HG02870 (cell line): ENCODE data around the gene B3GNT3.
"Not testable (repeated sequence)": the region's sequence is repeated elsewhere in the genome, so short reads cannot be mapped to it uniquely, and the experiment has no call there.

ENCODE experiments used
- ATAC-seq: cut with Tn5 transposase; IDR thresholded peaks from one replicate; pipeline ENCODE4 v1.9.1; 2021; ENCODE audit warnings: mild to moderate bottlenecking, moderate library complexity; ENCODE audit not compliant: unreplicated experiment

The B3GNT3 gene

DNA sequence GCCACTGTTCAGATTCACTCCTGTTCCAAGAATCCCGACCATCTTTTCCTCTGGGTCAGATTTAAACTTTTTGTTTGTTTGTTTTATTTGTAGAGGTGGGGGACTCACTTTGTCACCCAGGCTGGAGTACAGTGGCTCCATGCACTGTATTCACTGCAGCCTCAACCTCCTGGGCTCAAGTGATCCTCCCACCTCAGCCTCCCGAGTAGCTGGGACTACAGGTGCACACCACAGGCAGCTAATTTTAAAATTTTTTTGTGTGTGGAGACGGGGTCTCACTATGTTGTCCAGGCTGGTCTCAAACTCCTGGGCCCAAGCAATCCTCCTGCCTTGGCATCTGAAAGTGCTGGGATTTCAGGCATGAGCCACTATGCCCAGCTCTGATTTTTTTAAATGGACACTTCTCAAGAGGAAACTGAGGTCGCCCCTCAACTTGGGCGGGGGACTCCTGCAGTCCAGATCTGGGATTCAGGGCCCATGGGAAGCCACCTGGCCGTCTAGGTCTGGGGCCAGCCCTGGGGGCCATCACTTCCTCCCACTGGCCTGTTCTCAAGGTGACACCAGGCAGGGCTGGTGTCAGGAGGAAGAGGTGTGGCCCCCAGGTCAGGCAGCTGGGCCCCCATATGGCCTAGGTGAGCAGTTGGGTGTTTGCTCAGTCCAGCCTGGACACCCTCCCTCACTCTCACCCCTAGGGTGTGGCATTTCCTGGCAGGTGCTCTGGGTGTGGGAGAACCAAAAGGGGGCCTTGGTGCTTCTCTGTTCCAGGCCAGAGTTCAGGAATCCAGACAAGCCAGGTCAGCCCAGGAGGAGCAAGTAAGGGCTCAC lies 1.3 kb downstream of the B3GNT3 start:
- ATAC-seq, result no peak

DNA sequence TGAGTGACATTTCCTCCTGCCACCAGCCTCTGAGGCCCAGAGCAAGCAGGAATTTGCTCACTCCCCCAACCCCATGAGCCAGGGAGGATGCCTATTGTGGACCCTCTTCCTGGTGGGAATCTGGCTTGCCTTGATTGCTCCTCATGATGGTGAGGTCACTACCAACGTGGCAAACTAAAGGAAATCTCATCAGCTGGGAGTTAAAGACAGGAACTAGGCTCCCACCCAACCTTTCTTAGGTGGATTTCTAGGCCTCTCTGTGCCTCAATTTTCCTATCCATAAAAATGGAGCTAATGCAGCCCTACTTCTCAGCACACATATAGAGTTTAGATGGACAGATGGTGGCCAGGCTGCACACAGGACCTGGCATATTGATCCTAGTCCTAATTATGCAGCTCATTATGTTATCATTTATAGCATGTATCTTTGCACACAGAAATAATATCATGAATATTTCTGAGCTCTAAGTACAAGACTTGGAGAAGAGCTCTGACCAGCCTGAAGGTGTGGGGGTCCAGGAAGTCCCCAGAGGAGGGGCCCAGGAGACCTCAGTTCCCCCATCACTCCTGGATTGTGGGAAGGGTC lies 2.0 kb downstream of the B3GNT3 start:
- ATAC-seq, result no peak

DNA sequence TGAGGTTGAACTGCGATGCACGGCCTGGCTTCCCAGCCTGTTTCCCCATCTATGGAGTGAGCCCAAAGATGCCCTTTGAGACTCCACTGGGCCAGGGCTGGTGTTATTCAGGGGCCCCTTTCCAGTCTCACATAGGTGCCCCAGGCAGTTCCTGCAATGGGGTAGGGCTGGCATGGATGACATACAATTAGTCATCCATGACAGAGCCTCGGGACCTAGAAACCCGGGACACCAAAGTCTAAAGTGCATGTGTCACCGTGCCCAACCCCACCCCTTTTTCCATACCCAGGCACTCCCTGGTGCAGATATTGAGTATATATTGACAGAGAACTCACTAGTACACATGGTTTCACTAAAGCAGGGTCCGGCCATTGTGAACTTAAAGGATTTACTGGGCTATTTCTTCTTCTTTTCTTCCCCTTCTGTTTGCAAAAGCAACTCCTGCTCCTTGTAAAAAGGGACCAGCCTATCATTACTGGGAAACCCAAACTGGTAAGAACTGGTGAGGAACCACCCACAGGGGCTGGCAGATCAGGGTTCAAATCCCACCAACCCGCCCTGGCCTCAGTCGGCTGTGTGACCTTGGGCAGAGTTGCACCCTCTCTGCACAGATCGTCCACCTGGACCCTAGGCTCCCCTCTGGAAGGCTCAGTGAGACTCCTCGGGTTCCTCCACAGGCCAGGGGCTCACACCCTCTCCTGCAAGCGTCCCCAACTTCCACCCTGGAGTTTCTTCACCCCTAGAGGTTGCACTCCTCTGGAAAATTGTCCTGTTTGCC lies 2.7 kb downstream of the B3GNT3 start:
- no peak for ATAC-seq

DNA sequence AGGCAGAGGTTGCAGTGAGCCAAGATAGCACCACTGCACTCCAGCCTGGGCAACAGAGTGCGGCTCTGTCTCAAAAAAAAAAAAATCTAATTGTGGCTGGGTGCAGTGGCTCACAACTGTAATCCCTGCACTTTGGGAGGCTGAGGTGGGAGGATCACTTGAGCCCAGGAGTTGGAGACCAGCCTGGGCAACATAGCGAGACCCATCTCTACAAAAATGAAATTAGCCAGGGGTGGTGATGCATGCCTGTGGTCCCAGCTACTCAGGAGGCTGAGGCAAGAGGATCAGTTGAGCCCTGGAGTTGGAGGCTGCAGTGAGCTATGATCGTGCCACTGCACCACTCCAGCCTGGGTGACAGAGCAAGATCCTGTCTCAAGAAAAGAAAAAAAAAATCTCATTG lies 3.7 kb downstream of the B3GNT3 start:
- ATAC-seq, result not testable (repeated sequence)

DNA sequence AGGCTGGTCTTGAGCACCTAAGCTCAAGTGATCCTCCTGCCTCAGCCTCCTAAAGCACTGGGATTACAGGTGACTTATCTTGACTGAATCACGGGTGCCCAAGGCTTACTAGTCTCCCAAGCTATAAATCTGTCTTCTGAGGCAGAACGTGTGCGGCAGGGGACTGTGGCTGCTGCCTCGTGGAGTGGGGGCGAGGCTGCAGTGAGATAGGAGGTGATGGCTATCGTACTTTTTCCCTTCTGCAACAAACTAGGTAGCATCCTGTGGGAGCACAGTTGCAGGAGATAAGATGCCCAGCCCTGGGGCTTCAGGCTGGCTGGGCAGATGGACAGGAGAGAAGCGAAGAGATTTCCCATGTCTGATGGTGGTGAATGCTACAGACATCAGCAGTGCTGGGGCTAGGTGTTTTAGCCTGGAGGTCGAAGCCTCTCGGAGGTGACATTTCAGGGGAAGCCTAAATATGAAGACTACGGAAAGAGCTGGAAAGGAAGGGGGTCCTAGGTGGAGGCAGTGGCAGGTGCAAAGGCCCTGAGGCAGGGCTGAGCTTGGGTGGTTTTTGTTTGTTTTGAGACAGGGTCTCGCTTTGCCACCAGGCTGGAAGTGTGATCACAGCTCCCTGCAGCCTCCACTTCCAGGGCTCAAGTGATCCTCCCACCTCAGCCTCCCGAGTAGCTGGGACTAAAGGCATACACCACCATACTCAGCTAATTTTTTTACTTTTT lies 7.4 kb downstream of the B3GNT3 start:
- ATAC-seq, result no peak

DNA sequence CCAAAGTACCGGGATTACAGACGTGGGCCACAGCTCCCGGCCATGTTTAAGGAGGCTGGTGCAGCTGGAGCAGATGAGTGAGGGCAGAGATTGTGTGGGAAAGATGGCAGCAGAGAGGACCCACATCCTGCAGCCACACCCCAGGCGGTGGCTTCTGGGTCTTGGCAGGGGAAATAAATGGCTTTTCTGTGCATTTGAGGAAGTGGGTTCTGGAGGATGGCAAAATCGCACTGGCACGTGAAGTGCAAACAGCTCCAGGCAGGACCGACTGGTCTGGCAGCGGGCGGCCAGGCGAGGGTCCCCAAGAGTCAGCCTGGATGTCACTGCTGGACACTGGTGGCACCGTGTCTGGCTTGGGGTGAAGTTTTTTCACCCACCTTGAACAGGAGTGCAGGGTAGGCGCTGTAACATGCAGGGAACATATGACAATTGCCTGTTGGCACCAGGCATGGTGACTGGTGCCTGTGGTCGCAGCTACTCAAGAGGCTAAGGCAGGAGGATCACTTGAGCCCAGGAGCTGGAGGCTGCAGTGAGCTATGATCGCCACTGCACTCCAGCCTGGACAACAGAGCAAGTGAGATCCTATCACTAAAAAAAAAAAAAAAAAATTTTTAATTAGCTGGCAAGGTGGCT lies 8.4 kb downstream of the B3GNT3 start:
- ATAC-seq, result no peak

DNA sequence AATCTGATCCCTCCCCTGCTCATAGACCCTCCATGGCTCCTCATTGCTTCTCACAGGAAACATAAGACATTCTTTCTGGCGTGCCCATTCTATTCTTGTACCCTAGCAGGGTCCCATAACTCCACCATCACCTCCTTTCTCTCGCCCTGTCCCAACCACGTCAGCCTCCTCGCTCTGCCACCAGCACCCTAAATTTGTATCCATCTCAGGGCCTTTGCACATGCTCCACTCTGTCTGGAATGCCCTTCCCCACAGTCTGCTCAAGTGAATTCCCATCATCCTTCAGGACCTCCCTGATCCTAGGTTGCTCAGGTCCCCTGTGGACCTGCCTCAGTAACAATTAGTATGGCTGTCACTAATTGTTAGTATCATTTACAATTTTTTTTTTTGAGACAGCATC lies 10.5 kb downstream of the B3GNT3 start:
- ATAC-seq, result no peak

DNA sequence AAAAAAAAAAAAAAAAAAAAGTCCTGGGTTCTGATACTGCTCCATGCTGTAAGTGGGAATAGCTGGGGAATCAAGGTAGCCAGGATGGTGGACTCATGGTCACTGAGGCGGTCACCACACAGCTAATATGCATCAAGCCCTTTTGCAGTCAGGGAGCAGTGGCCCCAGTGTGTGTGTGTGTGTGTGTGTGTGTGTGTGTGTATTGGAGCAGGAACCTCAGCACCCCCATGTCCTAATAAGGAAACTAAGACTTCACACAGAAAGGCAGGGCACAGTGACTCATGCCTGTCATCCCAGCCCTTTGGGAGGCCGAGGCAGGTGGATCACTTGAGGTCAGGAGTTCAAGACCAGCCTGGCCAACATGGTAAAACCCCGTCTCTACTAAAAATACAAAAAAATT lies 12.0 kb downstream of the B3GNT3 start:
- no peak for ATAC-seq

DNA sequence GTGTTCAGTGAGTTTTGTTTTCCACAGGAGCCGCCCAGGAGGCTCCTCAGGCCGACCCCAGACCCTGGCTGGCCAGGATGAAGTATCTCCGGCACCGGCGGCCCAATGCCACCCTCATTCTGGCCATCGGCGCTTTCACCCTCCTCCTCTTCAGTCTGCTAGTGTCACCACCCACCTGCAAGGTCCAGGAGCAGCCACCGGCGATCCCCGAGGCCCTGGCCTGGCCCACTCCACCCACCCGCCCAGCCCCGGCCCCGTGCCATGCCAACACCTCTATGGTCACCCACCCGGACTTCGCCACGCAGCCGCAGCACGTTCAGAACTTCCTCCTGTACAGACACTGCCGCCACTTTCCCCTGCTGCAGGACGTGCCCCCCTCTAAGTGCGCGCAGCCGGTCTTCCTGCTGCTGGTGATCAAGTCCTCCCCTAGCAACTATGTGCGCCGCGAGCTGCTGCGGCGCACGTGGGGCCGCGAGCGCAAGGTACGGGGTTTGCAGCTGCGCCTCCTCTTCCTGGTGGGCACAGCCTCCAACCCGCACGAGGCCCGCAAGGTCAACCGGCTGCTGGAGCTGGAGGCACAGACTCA lies 12.9 kb downstream of the B3GNT3 start:
- ATAC-seq, result no peak

DNA sequence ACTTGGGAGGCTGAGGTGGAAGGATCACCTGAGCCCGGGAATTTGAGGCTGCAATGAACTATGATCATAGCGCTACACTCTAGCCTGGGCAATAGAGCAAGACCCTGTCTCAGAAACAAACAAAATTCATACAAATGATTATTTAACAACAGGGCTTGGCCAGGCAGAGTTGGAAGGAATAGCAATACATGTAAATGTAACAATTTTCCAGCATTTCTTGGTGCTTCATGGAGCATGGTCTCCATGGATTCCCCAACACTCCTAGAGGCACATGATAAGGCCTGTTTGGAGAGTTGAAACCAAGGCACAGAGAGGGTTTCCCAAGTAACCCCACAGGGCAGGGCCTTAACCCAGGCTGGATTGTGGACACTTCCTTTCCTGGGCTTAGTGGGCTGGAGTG lies 16.2 kb downstream of the B3GNT3 start:
- no peak for ATAC-seq

DNA sequence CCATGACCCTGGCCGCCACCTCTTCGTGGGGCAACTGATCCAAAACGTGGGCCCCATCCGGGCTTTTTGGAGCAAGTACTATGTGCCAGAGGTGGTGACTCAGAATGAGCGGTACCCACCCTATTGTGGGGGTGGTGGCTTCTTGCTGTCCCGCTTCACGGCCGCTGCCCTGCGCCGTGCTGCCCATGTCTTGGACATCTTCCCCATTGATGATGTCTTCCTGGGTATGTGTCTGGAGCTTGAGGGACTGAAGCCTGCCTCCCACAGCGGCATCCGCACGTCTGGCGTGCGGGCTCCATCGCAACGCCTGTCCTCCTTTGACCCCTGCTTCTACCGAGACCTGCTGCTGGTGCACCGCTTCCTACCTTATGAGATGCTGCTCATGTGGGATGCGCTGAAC lies 16.7 kb downstream of the B3GNT3 start:
- ATAC-seq, result no peak

DNA sequence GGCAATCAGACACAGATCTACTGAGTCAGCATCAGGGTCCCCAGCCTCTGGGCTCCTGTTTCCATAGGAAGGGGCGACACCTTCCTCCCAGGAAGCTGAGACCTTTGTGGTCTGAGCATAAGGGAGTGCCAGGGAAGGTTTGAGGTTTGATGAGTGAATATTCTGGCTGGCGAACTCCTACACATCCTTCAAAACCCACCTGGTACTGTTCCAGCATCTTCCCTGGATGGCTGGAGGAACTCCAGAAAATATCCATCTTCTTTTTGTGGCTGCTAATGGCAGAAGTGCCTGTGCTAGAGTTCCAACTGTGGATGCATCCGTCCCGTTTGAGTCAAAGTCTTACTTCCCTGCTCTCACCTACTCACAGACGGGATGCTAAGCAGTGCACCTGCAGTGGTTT lies 17.2 kb downstream of the B3GNT3 start:
- no peak for ATAC-seq

DNA sequence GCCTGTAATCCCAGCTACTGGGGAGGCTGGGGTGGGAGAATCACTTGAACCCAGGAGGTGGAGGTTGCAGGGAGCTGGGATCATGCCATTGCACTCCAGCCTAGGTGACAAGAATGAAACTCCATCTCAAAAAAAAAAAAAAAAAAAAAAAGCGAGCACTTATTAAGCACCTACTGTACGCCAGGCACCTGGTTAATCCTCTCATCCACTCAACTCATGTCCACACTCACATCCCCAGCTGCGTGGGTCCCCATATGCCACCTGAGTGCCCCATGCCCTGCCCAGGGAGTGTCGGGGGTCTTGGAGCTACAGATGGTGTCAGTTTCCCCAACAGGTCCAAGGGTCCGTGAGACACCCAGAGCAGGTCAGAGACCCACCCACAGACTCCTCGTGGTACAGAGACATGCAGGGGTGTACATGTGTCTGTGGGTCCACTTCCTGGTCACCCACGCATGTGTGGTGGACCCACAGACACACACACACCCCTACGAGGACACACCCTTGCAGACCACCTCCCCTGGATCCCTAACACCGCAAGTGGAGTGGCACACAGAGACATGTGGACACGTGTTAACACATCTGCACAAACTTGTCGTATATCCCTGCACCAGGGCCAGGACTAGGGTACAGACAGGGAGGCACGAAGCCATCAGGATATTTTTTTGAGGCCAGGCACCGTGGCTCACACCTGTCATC lies 22.9 kb downstream of the B3GNT3 start:
- ATAC-seq, result no peak

DNA sequence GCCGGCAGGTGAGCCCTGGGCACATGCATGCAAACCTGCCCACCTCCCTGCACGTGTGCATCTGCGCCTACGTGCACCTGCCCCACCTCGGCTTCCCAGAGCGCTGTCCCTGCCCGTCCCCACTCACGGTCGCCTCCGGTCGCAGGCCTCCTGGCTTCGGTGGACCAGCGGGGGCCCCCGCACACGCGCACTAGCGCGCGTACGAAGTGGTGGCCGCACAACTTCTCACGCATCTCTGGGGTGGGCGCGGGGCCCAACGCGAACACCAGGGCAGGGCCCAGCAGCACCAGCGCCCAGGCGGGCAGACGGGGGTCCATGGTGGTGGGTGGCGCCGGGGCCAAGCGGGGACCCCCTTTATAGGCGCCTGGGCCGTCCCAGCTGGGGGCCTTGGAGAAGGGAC lies 26.3 kb downstream of the B3GNT3 start, which contains the start of gene INSL3:
Gene INSL3, minus strand, starts transcription at position 330 of the 400 bp plus-strand sequence. Its CDS starts 13 bp downstream, at position 317.
- ATAC-seq, result no peak

DNA sequence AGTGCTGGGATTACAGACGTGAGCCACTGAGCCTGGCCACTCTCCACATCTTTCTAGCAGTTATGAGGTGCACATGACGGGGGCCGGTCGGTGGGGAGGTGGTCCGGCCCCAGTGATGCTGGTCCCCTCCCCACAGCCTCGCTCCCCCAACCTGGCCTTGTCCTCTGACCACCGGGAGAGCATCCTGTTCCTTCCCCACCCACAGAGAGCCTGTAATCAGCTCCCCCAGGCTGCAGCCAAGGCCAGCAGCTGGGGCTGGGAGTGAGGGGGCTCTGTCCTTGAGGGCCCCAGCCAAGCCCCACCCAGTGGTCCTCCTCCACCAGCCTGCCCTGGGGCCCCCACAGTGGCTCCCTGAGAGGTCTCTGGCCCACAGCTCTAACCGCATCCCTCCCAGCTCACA lies 29.4 kb downstream of the B3GNT3 start:
- no peak for ATAC-seq

DNA sequence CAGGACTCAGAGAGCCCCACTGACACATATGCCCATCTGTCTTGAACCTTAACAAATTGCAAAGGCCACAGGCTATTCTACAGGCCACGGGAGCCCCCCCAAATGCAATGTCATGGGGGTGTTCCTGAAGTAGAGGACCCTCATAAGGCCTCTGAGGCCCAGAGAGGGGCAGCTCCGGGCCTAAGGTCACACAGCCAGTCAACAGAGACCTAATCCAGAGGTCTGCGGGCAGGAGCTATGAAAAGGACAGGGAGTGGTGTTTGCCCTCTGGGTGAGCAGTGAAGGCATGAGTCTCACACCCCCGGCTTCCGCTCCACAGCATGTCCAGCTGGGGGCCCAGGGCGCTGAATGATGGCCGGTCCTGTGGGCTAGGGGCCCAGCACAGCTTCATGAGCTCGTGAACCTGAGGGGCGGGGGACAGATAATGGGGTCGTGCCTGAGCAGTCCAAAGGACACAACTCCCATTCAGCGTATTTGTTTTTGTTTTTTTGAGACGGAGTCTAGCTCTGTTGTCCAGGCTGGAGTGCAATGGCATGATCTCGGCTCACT lies 31.6 kb downstream of the B3GNT3 start:
- no peak for ATAC-seq

DNA sequence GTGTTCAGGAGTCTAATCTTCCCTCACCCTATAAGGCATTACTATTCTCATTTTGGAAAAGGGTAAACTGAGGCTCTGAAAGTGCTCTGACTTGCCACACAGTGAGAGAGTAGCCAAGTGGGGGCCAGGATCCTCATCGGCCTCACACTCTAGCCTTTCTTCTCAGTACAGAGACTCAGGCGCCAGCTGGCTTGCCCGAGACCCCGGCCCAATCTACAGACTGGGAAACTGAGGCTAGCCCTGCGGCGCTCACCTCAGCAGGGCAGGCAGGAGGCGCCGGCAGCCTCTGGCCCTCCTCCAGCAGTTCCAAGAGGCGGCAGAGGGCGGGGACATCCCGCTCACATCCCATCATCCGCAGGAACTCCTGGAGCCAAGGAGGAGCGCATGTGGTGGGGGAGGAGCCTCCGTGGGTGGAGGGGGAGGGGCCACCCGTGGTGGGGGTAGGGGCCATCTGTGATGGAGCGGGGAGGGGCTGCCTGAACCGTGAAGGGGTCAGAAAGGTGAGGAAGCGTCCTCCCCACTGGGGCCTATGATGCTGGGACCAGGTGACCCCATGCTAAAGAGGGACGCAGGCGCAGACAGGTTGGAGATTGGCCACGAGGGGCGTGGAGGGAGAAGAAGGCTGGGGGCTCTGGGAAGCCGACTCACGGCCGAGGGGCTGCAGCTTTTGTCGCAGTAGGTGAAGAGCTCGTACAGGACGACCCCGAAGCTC lies 35.1 kb downstream of the B3GNT3 start:
- ATAC-seq, result no peak

DNA sequence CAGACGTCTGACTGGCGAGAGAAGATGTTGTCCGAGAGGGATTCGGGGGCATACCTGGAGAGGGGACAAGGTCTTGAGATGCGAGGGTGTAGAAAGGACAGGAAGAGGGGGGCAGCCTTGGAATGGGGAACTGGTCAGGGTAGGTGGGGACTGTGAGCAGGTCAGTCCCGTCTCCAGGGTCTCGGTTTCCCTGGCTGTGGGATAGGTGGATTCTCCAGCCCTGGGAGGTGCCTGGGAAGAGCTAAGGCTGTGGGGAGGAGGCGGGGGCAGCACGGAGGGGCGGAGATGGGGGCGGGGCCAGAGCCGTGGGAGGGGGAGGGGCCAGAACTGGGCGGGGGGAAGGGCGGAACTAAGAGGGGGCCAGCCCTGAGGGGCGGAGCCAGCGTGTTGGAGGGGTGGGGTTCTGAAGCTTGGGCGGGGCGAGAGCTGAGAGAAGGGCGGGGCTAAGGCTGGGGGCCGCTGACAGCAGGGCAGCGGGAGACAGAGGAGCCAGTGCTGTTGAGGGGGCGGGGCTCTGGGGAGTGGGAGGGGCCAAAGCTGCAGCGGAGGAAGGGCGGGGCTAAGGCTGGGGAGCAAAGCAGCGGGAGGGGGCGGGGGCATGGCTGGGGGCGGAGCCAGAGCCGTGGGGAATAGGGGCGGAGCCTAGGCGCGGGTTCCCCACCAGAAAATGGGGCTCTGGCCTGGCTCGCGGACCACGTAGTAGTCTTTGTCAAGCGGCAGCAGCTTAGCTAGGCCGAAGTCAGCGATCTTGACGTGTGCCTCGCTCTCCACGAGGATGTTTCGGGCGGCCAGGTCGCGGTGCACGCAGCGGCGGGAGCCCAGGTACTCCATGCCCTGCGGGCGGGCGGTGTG lies 35.9 kb downstream of the B3GNT3 start:
- no peak for ATAC-seq
